GM08714 (cell line): Measurements from ENCODE around the gene HABP4.

ENCODE experiments used
- H3K4me3 ChIP-seq: fragments of 200-500 bp; sonication (Bioruptor generic); 2 replicates; pipeline ENCODE4 v1.5.1; 2014; ENCODE audit warnings: mild to moderate bottlenecking, low read length, inconsistent platforms
- ZNF274 ChIP-seq: IDR thresholded peaks from 2 replicates; pipeline ENCODE4 v1.6.1; 2012; ENCODE audit warnings: mild to moderate bottlenecking, low read depth, low read length

HABP4 gene

GRCh38 chr9:96420468-96421219 is 29.3 kb upstream of the HABP4 start:
- no peak overlapping the region; the same call in 1 of the 2 replicates for H3K4me3 ChIP-seq
- no peak for TF ChIP-seq ZNF274

- no peak for TF ChIP-seq ZNF274
Measured at GRCh38 chr9:96423322-96423984, 26.5 kb upstream of the HABP4 start.

GRCh38 chr9:96423985-96424336 is 26.0 kb upstream of the HABP4 start:
- no peak for TF ChIP-seq ZNF274
- no peak overlapping the region for H3K4me3 ChIP-seq

More at GRCh38 chr9:96423322-96423984, 26.5 kb upstream of the HABP4 start:
- no peak overlapping the region for H3K4me3 ChIP-seq

- H3K4me3 ChIP-seq, result no peak overlapping the region
- no peak for TF ChIP-seq ZNF274
Measured at GRCh38 chr9:96425500-96426169, 24.3 kb upstream of the HABP4 start.

GRCh38 chr9:96429732-96430131 is 20.2 kb upstream of the HABP4 start:
- no peak overlapping the region for H3K4me3 ChIP-seq
- TF ChIP-seq ZNF274, result no peak

- no peak for TF ChIP-seq ZNF274
- no peak overlapping the region for H3K4me3 ChIP-seq
Measured at GRCh38 chr9:96430377-96430776, 19.6 kb upstream of the HABP4 start.

GRCh38 chr9:96435345-96435744 is 14.6 kb upstream of the HABP4 start:
- TF ChIP-seq ZNF274, result no peak
- H3K4me3 ChIP-seq, result no peak overlapping the region

- TF ChIP-seq ZNF274, result no peak
- no peak overlapping the region for H3K4me3 ChIP-seq
Measured at GRCh38 chr9:96436063-96436455, 13.9 kb upstream of the HABP4 start.

- TF ChIP-seq ZNF274, result no peak
Measured at GRCh38 chr9:96436456-96437126, 13.4 kb upstream of the HABP4 start.

GRCh38 chr9:96437454-96437853 is 12.5 kb upstream of the HABP4 start:
- H3K4me3 ChIP-seq, result no peak overlapping the region
- no peak for TF ChIP-seq ZNF274

More at GRCh38 chr9:96436456-96437126, 13.4 kb upstream of the HABP4 start:
- no peak overlapping the region for H3K4me3 ChIP-seq

GRCh38 chr9:96440671-96441199 is 9.2 kb upstream of the HABP4 start:
- no peak for TF ChIP-seq ZNF274
- H3K4me3 ChIP-seq, result no peak overlapping the region

GRCh38 chr9:96441798-96442445 is 8.0 kb upstream of the HABP4 start:
- TF ChIP-seq ZNF274, result no peak
- no peak overlapping the region for H3K4me3 ChIP-seq

- TF ChIP-seq ZNF274, result no peak
- H3K4me3 ChIP-seq, result no peak overlapping the region
Measured at GRCh38 chr9:96442491-96442890, 7.5 kb upstream of the HABP4 start.

- H3K4me3 ChIP-seq, result no peak overlapping the region
- TF ChIP-seq ZNF274, result no peak
Measured at GRCh38 chr9:96447406-96447805, 2.6 kb upstream of the HABP4 start.
